HG03432 (cell line): ENCODE measurements around the gene DOCK1.

ENCODE experiments used
- ATAC-seq: cut with Tn5 transposase; IDR thresholded peaks from one replicate; pipeline ENCODE4 v1.9.1; 2021; ENCODE audit warnings: mild to moderate bottlenecking, moderate library complexity; ENCODE audit not compliant: unreplicated experiment

DOCK1 gene

DNA sequence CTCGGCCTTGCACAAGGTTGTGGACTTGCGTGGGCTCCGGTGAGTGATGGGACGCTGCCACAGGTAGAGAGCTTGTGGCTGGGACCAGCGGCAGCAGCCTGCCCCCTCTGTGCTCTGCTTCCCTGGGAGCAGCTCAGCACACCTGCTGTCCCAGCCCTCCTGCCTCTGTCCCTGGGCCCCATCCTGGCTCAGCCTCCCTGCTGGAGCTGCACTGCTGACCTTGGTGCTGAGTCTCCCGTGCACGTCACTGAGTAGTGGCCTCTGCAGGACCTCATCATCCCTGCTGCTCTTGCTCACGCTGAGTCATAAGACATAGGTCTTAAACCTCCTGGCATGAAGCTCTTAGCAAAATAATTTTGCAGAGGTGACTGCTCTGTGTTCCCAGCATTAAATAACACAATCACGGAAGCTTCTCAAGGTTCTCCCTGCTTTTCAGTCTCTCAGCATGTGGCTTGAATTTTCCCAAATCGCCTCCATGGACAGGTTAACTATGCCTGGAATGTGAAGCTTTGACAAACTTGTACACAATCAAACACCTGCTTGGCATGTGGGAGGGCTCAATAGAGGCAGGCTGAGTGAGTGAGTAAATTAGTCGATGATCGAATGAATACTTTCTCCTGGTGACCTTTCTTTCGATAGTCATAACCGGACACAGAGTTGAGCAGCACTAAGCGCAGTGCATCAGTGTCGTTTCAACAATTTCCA, 580.1 kb downstream of the DOCK1 start:
- ATAC-seq: no peak

DNA sequence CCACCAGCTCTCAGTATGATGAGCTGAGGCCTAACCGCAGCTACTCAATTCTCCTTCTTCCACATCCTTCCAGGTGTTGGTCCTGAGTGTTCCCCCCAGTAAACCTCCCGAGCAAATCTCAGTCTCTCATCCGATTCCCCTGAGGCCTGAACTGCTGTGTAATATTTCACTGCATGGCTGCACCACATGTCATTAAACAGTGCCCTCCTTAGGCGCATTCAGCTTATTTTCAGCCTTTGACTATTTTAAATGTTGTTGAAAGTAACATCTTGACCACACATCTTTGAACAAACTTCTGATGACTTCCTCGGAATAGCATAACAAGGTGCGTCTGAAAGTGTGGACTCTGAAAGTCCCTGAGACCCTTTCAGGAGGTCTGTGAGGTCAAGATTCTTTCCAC, 581.1 kb downstream of the DOCK1 start:
- no peak for ATAC-seq

DNA sequence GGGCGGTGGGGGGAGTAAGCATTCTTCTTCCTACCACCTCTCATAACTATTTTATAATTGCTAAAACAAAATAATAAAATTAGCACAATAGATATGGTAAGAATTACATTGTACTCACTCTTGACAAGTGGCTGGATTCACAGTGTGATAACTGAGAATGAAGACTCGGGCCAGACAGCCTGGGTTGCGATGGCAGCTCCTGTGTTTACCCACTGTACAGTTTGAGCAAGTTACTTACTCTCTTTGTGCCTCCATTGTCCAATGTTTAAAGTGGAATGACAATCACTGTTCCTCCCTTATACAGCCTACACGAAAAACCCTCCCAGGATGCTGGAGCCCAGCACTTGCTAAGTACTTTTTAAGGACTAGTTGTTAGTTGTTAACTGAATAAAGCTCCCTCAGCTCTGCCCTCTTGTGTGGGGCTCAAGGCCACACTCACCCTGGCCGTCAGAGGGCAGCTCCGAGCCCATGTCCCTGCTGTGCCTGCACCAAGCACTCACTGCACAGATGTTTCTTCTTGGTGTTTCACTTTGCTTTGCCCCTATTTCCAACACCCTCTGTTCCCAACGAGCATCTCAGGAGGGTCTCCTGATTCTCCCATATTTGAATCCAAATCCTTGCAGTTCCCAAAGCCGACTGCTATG, 587.5 kb downstream of the DOCK1 start:
- no peak for ATAC-seq

DNA sequence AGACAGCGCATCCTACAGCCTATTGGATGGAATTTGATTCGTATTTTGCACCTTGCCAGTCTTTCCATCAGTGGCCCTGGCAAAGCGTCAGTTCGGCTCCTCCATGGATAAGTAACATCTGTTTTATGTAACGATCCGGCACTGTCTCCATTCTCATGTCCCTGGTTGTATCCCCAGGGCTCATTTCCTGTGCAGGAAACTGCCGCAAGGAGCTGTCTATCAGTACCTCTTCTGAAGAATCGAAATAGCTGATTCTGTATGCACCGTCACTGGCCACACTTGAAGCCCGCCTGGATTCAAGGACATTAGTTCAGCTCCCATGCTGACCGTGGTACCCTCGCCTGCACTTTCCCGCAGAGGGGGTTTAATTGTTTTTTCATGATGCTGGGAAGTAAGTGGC, 590.8 kb downstream of the DOCK1 start:
- no peak for ATAC-seq

DNA sequence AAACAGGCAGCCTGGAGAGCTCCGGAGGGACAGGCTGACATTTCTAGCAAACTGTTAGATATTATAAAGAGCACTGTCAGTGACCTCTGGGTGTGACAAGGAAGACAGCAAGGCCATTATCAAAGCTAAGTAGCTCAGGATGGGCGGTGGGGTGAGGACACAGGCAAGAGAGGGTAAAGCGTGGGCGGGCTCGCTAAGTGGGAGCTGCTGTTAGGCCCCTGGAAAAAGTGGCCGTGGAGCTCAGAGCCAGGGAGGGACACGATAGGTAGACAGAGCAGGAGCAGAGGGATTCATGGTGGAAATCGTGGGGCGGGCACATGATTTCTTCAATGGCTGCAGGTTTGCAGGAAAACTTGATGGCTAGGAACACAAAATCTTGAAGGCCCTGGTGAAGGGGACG, 592.5 kb downstream of the DOCK1 start:
- ATAC-seq: no peak

DNA sequence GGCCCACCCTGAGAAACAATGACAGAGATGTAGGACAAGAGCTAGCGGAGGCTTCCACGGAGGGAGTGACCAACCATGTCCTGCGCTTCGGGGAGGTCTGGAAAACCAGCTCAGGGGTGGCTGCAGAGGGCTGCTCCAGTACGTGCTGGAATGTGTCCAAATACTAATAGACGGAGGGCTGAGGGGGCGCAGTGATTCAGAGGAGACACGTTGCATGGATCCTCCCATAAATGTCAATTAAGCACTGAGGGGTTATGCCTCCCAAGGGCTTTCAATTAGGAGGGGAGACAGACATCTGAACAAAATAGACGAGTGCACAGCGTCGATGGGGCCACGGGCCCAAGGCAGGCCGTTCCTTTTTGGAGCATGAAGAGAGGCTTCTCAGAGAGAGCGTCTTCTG, 592.9 kb downstream of the DOCK1 start:
- no peak for ATAC-seq

DNA sequence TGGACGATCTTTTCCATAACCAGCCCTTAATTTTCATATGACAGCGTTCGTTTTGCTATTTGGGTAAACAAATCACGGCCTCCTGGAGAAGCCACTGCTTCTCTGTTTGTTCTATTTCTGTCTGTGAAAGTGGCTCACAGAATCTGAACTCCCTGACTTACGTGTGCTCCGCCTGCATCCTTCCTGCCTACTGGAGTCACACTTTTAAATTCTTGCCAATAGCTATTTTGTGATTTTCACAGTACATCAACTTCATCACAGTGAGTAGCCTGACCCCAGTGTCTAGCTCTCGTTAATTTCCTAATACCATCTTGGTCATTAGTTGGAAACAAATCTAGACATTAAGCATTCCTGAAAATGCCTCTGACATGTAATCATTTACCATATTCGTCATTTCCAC, 594.9 kb downstream of the DOCK1 start:
- no peak for ATAC-seq
